Fibroblast of villous mesenchyme (primary cell): ENCODE results near the gene SUPT3H. TPM values are rescaled to one million over a fixed set of nuclear protein-coding genes. Genes with fewer than 3 reads are reported as not detected.

Experiments
- DNase-seq: peaks from one replicate; pipeline ENCODE4 v3.0.0-alpha.2; 2010; ENCODE audit warnings: low read depth
- H3K4me3 ChIP-seq: 2 replicates; pipeline ENCODE4 v1.5.1; 2011; ENCODE audit warnings: low read depth, mild to moderate bottlenecking, low read length
- total RNA-seq: library from RNA; depleted of rRNA; stranded (reverse); fragments of >200 nt; gene quantifications from 2 replicates; pipeline ENCODE4 v1.2.3, GENCODE V29; 2012
- TF ChIP-seq, protein P1 (sequence below): IDR thresholded peaks from 2 replicates; pipeline ENCODE4 v1.5.1; 2012; ENCODE audit warnings: low read depth, mild to moderate bottlenecking, low read length; ENCODE audit not compliant: insufficient read depth

The SUPT3H gene
- total RNA-seq, 1 donor, result 7.8 TPM

DNA sequence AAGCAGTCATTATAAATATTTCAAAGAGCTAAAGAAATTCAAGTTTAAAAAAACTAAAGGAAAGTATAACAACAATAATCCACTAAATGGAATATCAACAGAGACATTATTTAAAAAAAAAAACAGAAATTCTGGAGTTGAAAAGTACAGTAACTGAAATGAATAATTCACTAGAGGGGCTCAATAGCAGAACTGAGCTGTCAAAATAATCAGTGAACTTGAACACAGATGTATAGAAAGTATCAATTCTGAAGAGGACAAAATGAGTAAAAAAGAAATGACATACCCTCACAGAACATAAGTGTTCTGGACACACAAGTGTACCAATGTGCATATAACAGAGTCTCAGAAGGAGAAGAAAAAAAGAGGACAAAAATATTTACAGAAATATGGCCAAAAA is 241.2 kb downstream of the SUPT3H start:
- DNase-seq, result no peak
- TF ChIP-seq, protein P1, sequence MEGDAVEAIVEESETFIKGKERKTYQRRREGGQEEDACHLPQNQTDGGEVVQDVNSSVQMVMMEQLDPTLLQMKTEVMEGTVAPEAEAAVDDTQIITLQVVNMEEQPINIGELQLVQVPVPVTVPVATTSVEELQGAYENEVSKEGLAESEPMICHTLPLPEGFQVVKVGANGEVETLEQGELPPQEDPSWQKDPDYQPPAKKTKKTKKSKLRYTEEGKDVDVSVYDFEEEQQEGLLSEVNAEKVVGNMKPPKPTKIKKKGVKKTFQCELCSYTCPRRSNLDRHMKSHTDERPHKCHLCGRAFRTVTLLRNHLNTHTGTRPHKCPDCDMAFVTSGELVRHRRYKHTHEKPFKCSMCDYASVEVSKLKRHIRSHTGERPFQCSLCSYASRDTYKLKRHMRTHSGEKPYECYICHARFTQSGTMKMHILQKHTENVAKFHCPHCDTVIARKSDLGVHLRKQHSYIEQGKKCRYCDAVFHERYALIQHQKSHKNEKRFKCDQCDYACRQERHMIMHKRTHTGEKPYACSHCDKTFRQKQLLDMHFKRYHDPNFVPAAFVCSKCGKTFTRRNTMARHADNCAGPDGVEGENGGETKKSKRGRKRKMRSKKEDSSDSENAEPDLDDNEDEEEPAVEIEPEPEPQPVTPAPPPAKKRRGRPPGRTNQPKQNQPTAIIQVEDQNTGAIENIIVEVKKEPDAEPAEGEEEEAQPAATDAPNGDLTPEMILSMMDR, result no peak
- H3K4me3 ChIP-seq, result no peak overlapping the region

DNA sequence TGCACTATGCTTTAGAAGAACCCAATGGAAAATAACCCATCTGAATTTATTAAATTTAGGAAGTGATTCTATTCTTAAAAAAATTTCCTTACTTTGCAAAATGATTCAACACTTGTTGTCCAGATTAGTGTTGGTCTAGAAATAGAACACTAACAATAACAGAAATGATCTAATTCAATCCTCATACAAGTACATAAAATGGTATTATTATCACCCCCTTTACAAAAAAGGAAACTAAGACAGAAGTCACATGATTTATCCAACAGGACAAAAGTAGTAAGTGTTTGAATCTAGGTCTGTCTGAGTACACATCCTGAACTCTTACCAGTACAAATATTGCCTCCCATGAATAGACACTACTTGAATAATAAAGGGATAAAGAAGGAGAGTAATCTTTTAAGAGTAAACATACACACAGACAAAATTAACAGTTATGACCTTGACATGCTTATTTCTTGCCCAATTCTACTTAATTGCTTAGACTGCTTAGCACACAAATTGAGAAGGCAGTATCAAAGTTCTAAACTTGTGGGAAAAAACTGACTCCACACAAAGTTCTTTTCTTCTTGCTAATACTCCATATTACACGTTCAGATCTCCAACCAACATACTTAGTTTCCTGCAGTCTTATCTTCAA is 245.0 kb downstream of the SUPT3H start:
- DNase-seq, result no peak
- TF ChIP-seq, protein P1, result no peak

DNA sequence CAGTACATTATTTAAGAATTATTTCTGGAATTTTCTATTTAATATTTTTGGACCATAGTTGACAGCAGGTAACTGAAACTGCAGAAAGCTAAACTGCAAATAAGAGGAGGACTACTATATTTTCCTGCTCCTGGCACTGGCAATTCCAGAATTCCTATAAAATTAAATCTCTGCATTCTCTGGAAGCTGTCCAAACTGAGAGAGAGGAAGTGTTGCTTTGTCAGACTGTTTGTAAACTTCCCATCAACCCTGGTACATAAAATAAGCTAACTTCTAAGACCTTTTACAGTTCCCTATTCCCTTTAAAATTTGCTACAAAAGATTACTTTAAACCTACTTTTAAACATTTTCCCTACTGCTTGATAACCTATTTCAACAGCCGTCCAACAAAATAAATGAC is 245.7 kb downstream of the SUPT3H start:
- DNase-seq, result peak; percentile 71
- TF ChIP-seq, protein P1, result no peak
- no peak overlapping the region for H3K4me3 ChIP-seq

More for the DNA sequence above, 245.0 kb downstream of the SUPT3H start:
- H3K4me3 ChIP-seq, result no peak overlapping the region

DNA sequence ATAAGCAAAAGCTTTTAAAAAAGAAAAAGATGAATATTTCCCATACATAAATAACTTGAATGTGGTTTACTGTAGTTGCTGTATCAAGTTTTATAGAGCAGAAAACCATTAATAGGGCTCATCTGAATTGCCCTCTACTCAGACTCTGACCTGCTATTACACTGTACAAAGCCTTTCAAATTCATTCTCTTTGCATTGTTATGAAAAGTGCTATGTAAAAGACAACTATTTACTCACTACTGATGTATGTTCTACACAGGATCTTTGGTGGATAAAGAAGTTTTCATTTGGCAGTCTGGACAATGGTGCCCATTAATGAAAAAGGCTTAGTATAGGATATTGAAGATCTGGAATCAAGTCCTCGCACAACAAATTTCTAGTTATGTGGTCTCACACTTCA is 248.7 kb downstream of the SUPT3H start:
- no peak overlapping the region for H3K4me3 ChIP-seq
- TF ChIP-seq, protein P1, result no peak
- no peak for DNase-seq

- no peak for DNase-seq
- TF ChIP-seq, protein P1, result no peak
Measured at GRCh38 chr6:45127185-45127584, 250.5 kb downstream of the SUPT3H start.

GRCh38 chr6:45126033-45126432 is 251.7 kb downstream of the SUPT3H start:
- TF ChIP-seq, protein P1, result no peak
- no peak for DNase-seq
- no peak overlapping the region for H3K4me3 ChIP-seq

More at GRCh38 chr6:45127185-45127584, 250.5 kb downstream of the SUPT3H start:
- H3K4me3 ChIP-seq, result no peak overlapping the region

- TF ChIP-seq, protein P1, result no peak
Measured at GRCh38 chr6:45123023-45123422, 254.7 kb downstream of the SUPT3H start.

More at GRCh38 chr6:45123023-45123422, 254.7 kb downstream of the SUPT3H start:
- no peak overlapping the region for H3K4me3 ChIP-seq
- DNase-seq, result no peak
